SK-N-SH treated with all-trans-retinoic acid at 6 μM for 48 hours (cell line): ENCODE results near the gene OBSL1.

Experiments
- BACH2 ChIP-seq: fragments of 250-450 bp; sonication (Bioruptor Pico); IDR thresholded peaks from 2 replicates; pipeline ENCODE4 v1.9.0; 2021; ENCODE audit warnings: mild to moderate bottlenecking, borderline replicate concordance
- GLIS3 ChIP-seq: fragments of 250-450 bp; sonication (Bioruptor Pico); IDR thresholded peaks from 2 replicates; pipeline ENCODE4 v1.5.0; 2020; ENCODE audit warnings: mild to moderate bottlenecking, moderate library complexity
- OSR1 ChIP-seq: fragments of 250-450 bp; sonication (Bioruptor Pico); IDR thresholded peaks from 2 replicates; pipeline ENCODE4 v1.8.0; 2022; ENCODE audit warnings: moderate library complexity, mild to moderate bottlenecking, inconsistent platforms
- PATZ1 ChIP-seq: fragments of 250-450 bp; sonication (Bioruptor Pico); IDR thresholded peaks from 2 replicates; pipeline ENCODE4 v1.8.0; 2020; ENCODE audit warnings: mild to moderate bottlenecking, moderate library complexity, borderline replicate concordance
- SNAI2 ChIP-seq: fragments of 250-450 bp; sonication (Bioruptor Pico); IDR thresholded peaks from 2 replicates; pipeline ENCODE4 v1.5.0; 2020; ENCODE audit warnings: mild to moderate bottlenecking, moderate library complexity
- ZC3H10 ChIP-seq: fragments of 250-450 bp; sonication (Bioruptor Pico); IDR thresholded peaks from 2 replicates; pipeline ENCODE4 v1.5.1; 2021; ENCODE audit warnings: mild to moderate bottlenecking, moderate library complexity
- ZFP3 ChIP-seq: fragments of 250-450 bp; sonication (Bioruptor Pico); IDR thresholded peaks from 2 replicates; pipeline ENCODE4 v1.5.0; 2020; ENCODE audit warnings: mild to moderate bottlenecking, moderate library complexity
- ZFP30 ChIP-seq: fragments of 450-650 bp; formaldehyde crosslinking; IDR thresholded peaks from 2 replicates; pipeline ENCODE4 v1.5.0; 2022; ENCODE audit warnings: mild to moderate bottlenecking, moderate library complexity
- ZNF8 ChIP-seq: fragments of 450-650 bp; formaldehyde crosslinking; IDR thresholded peaks from 2 replicates; pipeline ENCODE4 v1.5.0; 2020; ENCODE audit warnings: mild to moderate bottlenecking, moderate library complexity
- TF ChIP-seq, protein P1 (sequence below): fragments of 250-450 bp; sonication (Bioruptor Pico); IDR thresholded peaks from 2 replicates; pipeline ENCODE4 v1.5.1; 2021; ENCODE audit warnings: mild to moderate bottlenecking, moderate library complexity
- TF ChIP-seq, protein P2 (sequence below): fragments of 250-450 bp; sonication (Bioruptor Pico); IDR thresholded peaks from 2 replicates; pipeline ENCODE4 v1.5.0; 2020; ENCODE audit warnings: mild to moderate bottlenecking, moderate library complexity
- TF ChIP-seq, protein P3 (sequence below): fragments of 250-450 bp; sonication (Bioruptor Pico); IDR thresholded peaks from 2 replicates; pipeline ENCODE4 v1.5.1; 2020; ENCODE audit warnings: low read depth, mild to moderate bottlenecking, moderate library complexity

GRCh38 chr2:219598308-219599078, 27.2 kb upstream of the OBSL1 start:
- TF ChIP-seq GLIS3 = no peak
- no peak for TF ChIP-seq BACH2
- TF ChIP-seq ZFP30 (CRISPR knock-in tag) = no peak
- TF ChIP-seq ZC3H10 (CRISPR knock-in tag) = no peak
- no peak for TF ChIP-seq OSR1 (CRISPR knock-in tag)
- TF ChIP-seq SNAI2 (CRISPR knock-in tag) = no peak
- TF ChIP-seq, protein P1, sequence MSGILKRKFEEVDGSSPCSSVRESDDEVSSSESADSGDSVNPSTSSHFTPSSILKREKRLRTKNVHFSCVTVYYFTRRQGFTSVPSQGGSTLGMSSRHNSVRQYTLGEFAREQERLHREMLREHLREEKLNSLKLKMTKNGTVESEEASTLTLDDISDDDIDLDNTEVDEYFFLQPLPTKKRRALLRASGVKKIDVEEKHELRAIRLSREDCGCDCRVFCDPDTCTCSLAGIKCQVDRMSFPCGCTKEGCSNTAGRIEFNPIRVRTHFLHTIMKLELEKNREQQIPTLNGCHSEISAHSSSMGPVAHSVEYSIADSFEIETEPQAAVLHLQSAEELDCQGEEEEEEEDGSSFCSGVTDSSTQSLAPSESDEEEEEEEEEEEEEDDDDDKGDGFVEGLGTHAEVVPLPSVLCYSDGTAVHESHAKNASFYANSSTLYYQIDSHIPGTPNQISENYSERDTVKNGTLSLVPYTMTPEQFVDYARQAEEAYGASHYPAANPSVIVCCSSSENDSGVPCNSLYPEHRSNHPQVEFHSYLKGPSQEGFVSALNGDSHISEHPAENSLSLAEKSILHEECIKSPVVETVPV = no peak
- TF ChIP-seq ZNF8 = no peak
- no peak for TF ChIP-seq PATZ1 (CRISPR knock-in tag)
- TF ChIP-seq, protein P2, sequence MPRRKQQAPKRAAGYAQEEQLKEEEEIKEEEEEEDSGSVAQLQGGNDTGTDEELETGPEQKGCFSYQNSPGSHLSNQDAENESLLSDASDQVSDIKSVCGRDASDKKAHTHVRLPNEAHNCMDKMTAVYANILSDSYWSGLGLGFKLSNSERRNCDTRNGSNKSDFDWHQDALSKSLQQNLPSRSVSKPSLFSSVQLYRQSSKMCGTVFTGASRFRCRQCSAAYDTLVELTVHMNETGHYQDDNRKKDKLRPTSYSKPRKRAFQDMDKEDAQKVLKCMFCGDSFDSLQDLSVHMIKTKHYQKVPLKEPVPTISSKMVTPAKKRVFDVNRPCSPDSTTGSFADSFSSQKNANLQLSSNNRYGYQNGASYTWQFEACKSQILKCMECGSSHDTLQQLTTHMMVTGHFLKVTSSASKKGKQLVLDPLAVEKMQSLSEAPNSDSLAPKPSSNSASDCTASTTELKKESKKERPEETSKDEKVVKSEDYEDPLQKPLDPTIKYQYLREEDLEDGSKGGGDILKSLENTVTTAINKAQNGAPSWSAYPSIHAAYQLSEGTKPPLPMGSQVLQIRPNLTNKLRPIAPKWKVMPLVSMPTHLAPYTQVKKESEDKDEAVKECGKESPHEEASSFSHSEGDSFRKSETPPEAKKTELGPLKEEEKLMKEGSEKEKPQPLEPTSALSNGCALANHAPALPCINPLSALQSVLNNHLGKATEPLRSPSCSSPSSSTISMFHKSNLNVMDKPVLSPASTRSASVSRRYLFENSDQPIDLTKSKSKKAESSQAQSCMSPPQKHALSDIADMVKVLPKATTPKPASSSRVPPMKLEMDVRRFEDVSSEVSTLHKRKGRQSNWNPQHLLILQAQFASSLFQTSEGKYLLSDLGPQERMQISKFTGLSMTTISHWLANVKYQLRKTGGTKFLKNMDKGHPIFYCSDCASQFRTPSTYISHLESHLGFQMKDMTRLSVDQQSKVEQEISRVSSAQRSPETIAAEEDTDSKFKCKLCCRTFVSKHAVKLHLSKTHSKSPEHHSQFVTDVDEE (CRISPR knock-in tag) = no peak
- TF ChIP-seq, protein P3, sequence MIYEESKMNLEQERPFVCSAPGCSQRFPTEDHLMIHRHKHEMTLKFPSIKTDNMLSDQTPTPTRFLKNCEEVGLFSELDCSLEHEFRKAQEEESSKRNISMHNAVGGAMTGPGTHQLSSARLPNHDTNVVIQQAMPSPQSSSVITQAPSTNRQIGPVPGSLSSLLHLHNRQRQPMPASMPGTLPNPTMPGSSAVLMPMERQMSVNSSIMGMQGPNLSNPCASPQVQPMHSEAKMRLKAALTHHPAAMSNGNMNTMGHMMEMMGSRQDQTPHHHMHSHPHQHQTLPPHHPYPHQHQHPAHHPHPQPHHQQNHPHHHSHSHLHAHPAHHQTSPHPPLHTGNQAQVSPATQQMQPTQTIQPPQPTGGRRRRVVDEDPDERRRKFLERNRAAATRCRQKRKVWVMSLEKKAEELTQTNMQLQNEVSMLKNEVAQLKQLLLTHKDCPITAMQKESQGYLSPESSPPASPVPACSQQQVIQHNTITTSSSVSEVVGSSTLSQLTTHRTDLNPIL (CRISPR knock-in tag) = no peak
- no peak for TF ChIP-seq ZFP3
